Measurements from ENCODE around the gene WDR75. TPM values are rescaled to one million over a fixed set of nuclear protein-coding genes. Genes with fewer than 3 reads are reported as not detected.

WDR75 gene
- total RNA-seq, 3 donors from 2014 or later (not counting 1 experiment from before 2014, with no cell fraction given), result 31.4 to 38.5 (median 32.3) TPM

DNA sequence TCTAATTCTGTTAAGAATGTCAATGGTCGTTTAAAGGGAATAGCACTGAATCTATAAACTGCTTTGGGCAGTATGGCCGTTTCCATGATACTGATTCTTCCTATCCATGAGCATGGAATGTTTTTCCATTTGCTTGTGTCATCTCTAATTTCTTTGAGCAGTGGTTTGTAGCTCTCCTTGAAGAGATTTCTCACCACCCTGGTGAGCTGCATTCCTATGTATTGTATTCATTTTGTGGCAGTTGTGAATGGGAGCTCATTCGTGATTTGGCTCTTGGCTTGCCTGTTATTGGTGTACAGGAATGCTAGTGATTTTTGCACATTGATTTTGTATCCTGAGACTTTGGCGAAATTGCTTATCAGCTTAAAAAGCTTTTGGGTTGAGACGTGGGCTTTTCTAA lies 38.3 kb upstream of the WDR75 start:
- Histone ChIP-seq H3K9me3 (ENCODE audit: control insufficient read depth, insufficient read depth, low read length) (no peaks in the 10 kb centered on the region), H3K4me3 (ENCODE audit: low read length) (no peak overlapping the region), H3K27ac (ENCODE audit: low read length) (no peak overlapping the region), H3K4me1 (ENCODE audit: control insufficient read depth, insufficient read depth, low read length) (no peaks in the 10 kb centered on the region), H3K27me3 (ENCODE audit: control insufficient read depth, insufficient read depth, low read length) (no peaks in the 10 kb centered on the region), H3K36me3 (ENCODE audit: control insufficient read depth, insufficient read depth, low read length) (no peaks in the 10 kb centered on the region)
- Mint-ChIP-seq H3K27me3 (ENCODE audit: low read depth in 2 of 2) (peaks cover 3 to 6% of the 10 kb centered on the region in 2 donors), H3K27ac (no peak overlapping the region), H3K9me3 (no peaks in the 10 kb centered on the region), H3K4me1 (no peaks in the 10 kb centered on the region), H3K36me3 (no peaks in the 10 kb centered on the region), H3K4me3 (no peak overlapping the region)
- TF ChIP-seq, protein P1, sequence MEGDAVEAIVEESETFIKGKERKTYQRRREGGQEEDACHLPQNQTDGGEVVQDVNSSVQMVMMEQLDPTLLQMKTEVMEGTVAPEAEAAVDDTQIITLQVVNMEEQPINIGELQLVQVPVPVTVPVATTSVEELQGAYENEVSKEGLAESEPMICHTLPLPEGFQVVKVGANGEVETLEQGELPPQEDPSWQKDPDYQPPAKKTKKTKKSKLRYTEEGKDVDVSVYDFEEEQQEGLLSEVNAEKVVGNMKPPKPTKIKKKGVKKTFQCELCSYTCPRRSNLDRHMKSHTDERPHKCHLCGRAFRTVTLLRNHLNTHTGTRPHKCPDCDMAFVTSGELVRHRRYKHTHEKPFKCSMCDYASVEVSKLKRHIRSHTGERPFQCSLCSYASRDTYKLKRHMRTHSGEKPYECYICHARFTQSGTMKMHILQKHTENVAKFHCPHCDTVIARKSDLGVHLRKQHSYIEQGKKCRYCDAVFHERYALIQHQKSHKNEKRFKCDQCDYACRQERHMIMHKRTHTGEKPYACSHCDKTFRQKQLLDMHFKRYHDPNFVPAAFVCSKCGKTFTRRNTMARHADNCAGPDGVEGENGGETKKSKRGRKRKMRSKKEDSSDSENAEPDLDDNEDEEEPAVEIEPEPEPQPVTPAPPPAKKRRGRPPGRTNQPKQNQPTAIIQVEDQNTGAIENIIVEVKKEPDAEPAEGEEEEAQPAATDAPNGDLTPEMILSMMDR (IDR thresholded peaks at IDR 0.05), result no peak
- intact Hi-C loops (cut with micrococcal nuclease), result no loop called here
- no peak for DNase-seq
- 77% methylated on average over 4 of the region's 5 CpGs for WGBS (ENCODE audit: insufficient coverage)
- no peak for ATAC-seq

DNA sequence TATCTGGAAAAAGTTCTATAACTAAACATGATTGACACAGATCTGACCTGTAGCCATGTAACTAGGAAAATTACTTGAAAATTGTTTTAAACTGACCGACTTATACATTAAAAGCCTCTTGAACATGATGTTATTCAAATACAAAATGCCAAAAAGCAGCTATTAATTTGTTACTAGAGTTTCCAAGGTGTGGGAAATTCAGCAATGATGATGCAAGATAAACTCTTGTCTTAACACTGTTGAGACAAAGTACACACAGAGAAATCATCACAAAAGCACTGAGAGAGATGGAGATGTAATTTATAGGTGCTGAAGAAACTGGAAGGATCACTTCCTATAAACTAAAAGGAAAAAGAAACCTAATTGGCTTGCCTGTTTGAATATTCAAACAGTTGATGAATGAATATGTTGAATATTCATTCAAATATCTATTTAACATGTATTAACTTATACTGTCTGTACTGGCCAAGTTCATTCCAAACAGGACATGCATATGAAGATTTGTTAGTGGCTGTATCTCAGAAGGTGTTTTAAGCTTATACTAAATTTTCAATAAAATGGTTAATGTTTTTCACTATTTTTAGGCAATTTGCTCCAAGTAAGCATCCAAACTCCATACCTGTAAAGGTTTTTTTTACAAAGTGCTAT lies 34.6 kb upstream of the WDR75 start:
- WGBS (ENCODE audit: insufficient coverage), result no CpG with 5 or more reads among the region's 1 CpG
- no peaks in the 10 kb centered on the region for H3K9me3 Mint-ChIP-seq
- H3K4me1 Mint-ChIP-seq, result no peaks in the 10 kb centered on the region
- no peak overlapping the region for H3K27ac Mint-ChIP-seq
- TF ChIP-seq, protein P1 (IDR thresholded peaks at IDR 0.05), result no peak
- H3K4me1 ChIP-seq (ENCODE audit: control insufficient read depth, insufficient read depth, low read length), result no peaks in the 10 kb centered on the region
- H3K27ac ChIP-seq (ENCODE audit: low read length), result no peak overlapping the region
- no peak overlapping the region for H3K4me3 ChIP-seq (ENCODE audit: low read length)
- no peaks in the 10 kb centered on the region for H3K27me3 Mint-ChIP-seq (ENCODE audit: low read depth in 2 of 2)
- H3K36me3 Mint-ChIP-seq, result no peaks in the 10 kb centered on the region
- intact Hi-C loops (cut with micrococcal nuclease), result no loop called here
- ATAC-seq (no peak), DNase-seq (no peak)
- H3K36me3 ChIP-seq (ENCODE audit: control insufficient read depth, insufficient read depth, low read length), result no peaks in the 10 kb centered on the region
- H3K9me3 ChIP-seq (ENCODE audit: control insufficient read depth, insufficient read depth, low read length), result no peaks in the 10 kb centered on the region
- no peaks in the 10 kb centered on the region for H3K27me3 ChIP-seq (ENCODE audit: control insufficient read depth, insufficient read depth, low read length)
- H3K4me3 Mint-ChIP-seq, result no peak overlapping the region

DNA sequence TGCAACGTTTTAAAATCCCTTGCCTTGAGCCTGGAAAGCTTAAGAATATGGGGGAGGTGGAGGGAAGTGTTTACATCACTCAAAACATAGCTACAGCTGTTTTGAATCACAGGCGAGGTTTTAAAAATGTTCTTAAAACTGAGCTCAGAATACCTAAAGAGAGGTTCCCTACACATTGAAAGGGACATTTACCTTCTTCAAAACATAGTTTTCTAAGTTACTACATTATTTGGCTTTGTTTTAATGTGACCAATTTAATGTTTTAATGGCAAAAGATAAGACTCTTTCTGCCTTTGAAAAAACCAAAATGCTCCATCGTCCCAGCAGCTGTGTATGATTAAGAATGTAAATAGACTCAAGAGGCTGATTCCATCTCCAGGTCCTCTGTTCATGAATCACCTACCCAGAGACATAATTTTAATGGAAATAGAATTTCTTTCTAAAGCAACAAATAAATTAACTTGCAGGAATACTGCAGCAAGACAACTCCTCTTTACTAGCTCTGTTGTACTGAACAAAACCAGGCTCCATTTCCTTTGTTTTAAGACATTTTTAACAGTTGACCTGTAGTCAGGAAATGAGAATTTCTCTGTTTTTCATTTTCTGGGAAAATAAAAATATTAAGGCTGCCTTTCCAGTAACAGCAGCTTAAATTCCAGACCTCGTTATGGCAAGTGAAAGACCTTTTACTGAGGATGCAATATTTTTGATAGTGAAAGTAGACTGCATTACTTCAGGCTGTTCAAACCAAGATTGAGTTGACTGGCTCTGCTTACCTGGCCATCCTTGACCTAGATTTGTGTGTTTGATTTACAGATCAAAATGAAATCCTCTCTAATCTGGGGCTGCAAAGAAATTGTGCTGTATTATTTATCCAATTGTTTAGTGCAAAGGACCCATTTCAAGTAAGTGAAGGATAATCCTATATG lies 33.7 kb upstream of the WDR75 start:
- H3K4me1 ChIP-seq (ENCODE audit: control insufficient read depth, insufficient read depth, low read length), result no peaks in the 10 kb centered on the region
- H3K4me3 Mint-ChIP-seq, result no peak overlapping the region
- H3K36me3 ChIP-seq (ENCODE audit: control insufficient read depth, insufficient read depth, low read length), result no peaks in the 10 kb centered on the region
- intact Hi-C loops (cut with micrococcal nuclease), result no loop called here
- H3K27me3 Mint-ChIP-seq (ENCODE audit: low read depth in 2 of 2), result no peaks in the 10 kb centered on the region
- no peaks in the 10 kb centered on the region for H3K36me3 Mint-ChIP-seq
- no peak overlapping the region for H3K4me3 ChIP-seq (ENCODE audit: low read length)
- no peak overlapping the region for H3K27ac Mint-ChIP-seq
- TF ChIP-seq, protein P1 (IDR thresholded peaks at IDR 0.05), result no peak
- 33% methylated on average over 2 of the region's 4 CpGs for WGBS (ENCODE audit: insufficient coverage)
- H3K9me3 ChIP-seq (ENCODE audit: control insufficient read depth, insufficient read depth, low read length), result no peaks in the 10 kb centered on the region
- ATAC-seq (no peak), DNase-seq (no peak)
- no peaks in the 10 kb centered on the region for H3K4me1 Mint-ChIP-seq
- H3K9me3 Mint-ChIP-seq, result no peaks in the 10 kb centered on the region
- no peak overlapping the region for H3K27ac ChIP-seq (ENCODE audit: low read length)
- no peaks in the 10 kb centered on the region for H3K27me3 ChIP-seq (ENCODE audit: control insufficient read depth, insufficient read depth, low read length)
